Islet of Langerhans (tissue), 1 donor: ENCODE measurements around the gene RAP1GDS1.
A peak's percentile ranks its signal among the peaks of the same experiment; 100 is the strongest.
"Not testable (repeated sequence)": the region's sequence is repeated elsewhere in the genome, so short reads cannot be mapped to it uniquely, and the experiment has no call there.

Source experiments
- FAIRE-seq: peaks from one replicate; lab custom pipeline; 2011; peaks lifted over from hg19 to GRCh38; lab: Jason Lieb, UNC

Gene RAP1GDS1

GRCh38 chr4:98358630-98359248 is 97.6 kb downstream of the RAP1GDS1 start:
- FAIRE-seq, result no peak

- FAIRE-seq, result no peak
These were observed 98.5 kb downstream of the RAP1GDS1 start for GRCh38 chr4:98359646-98360045.

GRCh38 chr4:98363431-98363830 is 102.2 kb downstream of the RAP1GDS1 start:
- no peak for FAIRE-seq

GRCh38 chr4:98366275-98366674 is 105.1 kb downstream of the RAP1GDS1 start:
- not testable (repeated sequence) for FAIRE-seq

GRCh38 chr4:98368000-98368399 is 106.8 kb downstream of the RAP1GDS1 start:
- not testable (repeated sequence) for FAIRE-seq

GRCh38 chr4:98369322-98369721 is 108.1 kb downstream of the RAP1GDS1 start:
- no peak for FAIRE-seq

GRCh38 chr4:98374643-98375042 is 113.5 kb downstream of the RAP1GDS1 start:
- FAIRE-seq, result no peak

GRCh38 chr4:98377559-98377958 is 116.4 kb downstream of the RAP1GDS1 start:
- FAIRE-seq, result no peak

GRCh38 chr4:98381306-98381705 is 120.1 kb downstream of the RAP1GDS1 start:
- no peak for FAIRE-seq

GRCh38 chr4:98383431-98384106 is 122.4 kb downstream of the RAP1GDS1 start:
- peak; percentile 21 for FAIRE-seq

GRCh38 chr4:98385831-98386230 is 124.6 kb downstream of the RAP1GDS1 start:
- peak; percentile 55 for FAIRE-seq

GRCh38 chr4:98387345-98388026 is 126.3 kb downstream of the RAP1GDS1 start:
- no peak for FAIRE-seq

- FAIRE-seq, result no peak
These were observed 132.9 kb downstream of the RAP1GDS1 start for GRCh38 chr4:98394134-98394533.

GRCh38 chr4:98399915-98400314 is 138.7 kb downstream of the RAP1GDS1 start:
- no peak for FAIRE-seq

- FAIRE-seq, result peak; percentile 70
These were observed 145.6 kb downstream of the RAP1GDS1 start for GRCh38 chr4:98406819-98407218.

- FAIRE-seq, result no peak
These were observed 150.5 kb downstream of the RAP1GDS1 start for GRCh38 chr4:98411731-98412130.

GRCh38 chr4:98416844-98417243 is 155.7 kb downstream of the RAP1GDS1 start:
- FAIRE-seq, result no peak

GRCh38 chr4:98420151-98420550 is 159.0 kb downstream of the RAP1GDS1 start:
- not testable (repeated sequence) for FAIRE-seq

GRCh38 chr4:98421111-98421510 is 159.9 kb downstream of the RAP1GDS1 start:
- no peak for FAIRE-seq

GRCh38 chr4:98423009-98423408 is 161.8 kb downstream of the RAP1GDS1 start:
- FAIRE-seq, result no peak

GRCh38 chr4:98430708-98431403 is 169.7 kb downstream of the RAP1GDS1 start:
- no peak for FAIRE-seq

GRCh38 chr4:98433691-98434090 is 172.5 kb downstream of the RAP1GDS1 start:
- no peak for FAIRE-seq

- FAIRE-seq, result no peak
These were observed 173.6 kb downstream of the RAP1GDS1 start for GRCh38 chr4:98434816-98435215.
